Gastroesophageal sphincter (tissue), 4 donors: ENCODE data around the gene PLPP1. TPM values are rescaled to one million over a fixed set of nuclear protein-coding genes. Genes with fewer than 3 reads are reported as not detected.

Experiments used
- ATAC-seq: fragments of 150-250 bp; one replicate; pipeline ENCODE4 v1.9.1; 2016; ENCODE audit warnings: mild to moderate bottlenecking, moderate library complexity
- H3K27ac ChIP-seq, 4 donors: fragments of 200-600 bp; sonication (generic) in 3 of 4; 1 replicate in 3 of 4; 2 replicates in 1 of 4; pipeline ENCODE4 v1.5.1; 2016 to 2019
- H3K27me3 ChIP-seq: fragments of 200-600 bp; sonication (generic); one replicate; pipeline ENCODE4 v1.5.1; 2019
- H3K36me3 ChIP-seq, 2 donors: fragments of 200-600 bp; sonication (generic); one replicate each; pipeline ENCODE4 v1.5.1; 2019; ENCODE audit warnings: control low read depth in 1 of 2
- H3K4me1 ChIP-seq, 3 donors: fragments of 200-600 bp; sonication (generic); 1 replicate in 2 of 3; 2 replicates in 1 of 3; pipeline ENCODE4 v1.5.1; 2016 to 2019; ENCODE audit warnings: control low read depth in 2 of 3
- H3K4me3 ChIP-seq, 2 donors: fragments of 200-600 bp; sonication (generic); one replicate each; pipeline ENCODE4 v1.5.1; 2019; ENCODE audit warnings: mild to moderate bottlenecking in 1 of 2, moderate library complexity in 1 of 2
- H3K9me3 ChIP-seq, 3 donors: fragments of 200-600 bp; sonication (generic); one replicate each; pipeline ENCODE4 v1.5.1; 2017 to 2019; ENCODE audit warnings: control low read depth in 2 of 3
- EP300 ChIP-seq: sonication (generic); formaldehyde crosslinking; IDR thresholded peaks from one replicate; pipeline ENCODE4 v1.6.1; 2017; ENCODE audit warnings: antibody characterized with exemption, mild to moderate bottlenecking
- POLR2A ChIP-seq, 2 donors: fragments of 450-650 bp; IDR thresholded peaks; one replicate each; pipeline ENCODE4 v1.6.1; 2017; ENCODE audit warnings: antibody characterized with exemption in 2 of 2, mild to moderate bottlenecking in 2 of 2, moderate library complexity in 1 of 2
- POLR2AphosphoS5 ChIP-seq: sonication (generic); formaldehyde crosslinking; IDR thresholded peaks from one replicate; pipeline ENCODE4 v1.6.1; 2017; ENCODE audit warnings: antibody characterized with exemption
- WGBS, 2 donors: methylation state at CpG; one replicate each; pipeline ENCODE4 v1.1.5; 2018; ENCODE audit warnings: low coverage in 1 of 2; 5-methylcytosine and 5-hydroxymethylcytosine counted together
- total RNA-seq, 4 donors: library from RNA; depleted of rRNA; stranded (reverse); fragments of >200 nt; gene quantifications; one replicate each; pipeline ENCODE4 v1.1.0, GENCODE V29; 2016
- TF ChIP-seq, protein P1 (sequence below), 4 experiments: fragments of 200-600 bp in 2 of 4; fragments of 450-650 bp in 2 of 4; sonication (generic) in 1 of 4; IDR thresholded peaks; one replicate each; pipeline ENCODE4 v1.5.1; 2017 to 2019; ENCODE audit warnings: antibody characterized with exemption in 4 of 4, mild to moderate bottlenecking in 2 of 4, moderate library complexity in 2 of 4

Gene PLPP1
- total RNA-seq, 4 donors from 2014 or later = 209 to 314 (median 250) TPM

DNA sequence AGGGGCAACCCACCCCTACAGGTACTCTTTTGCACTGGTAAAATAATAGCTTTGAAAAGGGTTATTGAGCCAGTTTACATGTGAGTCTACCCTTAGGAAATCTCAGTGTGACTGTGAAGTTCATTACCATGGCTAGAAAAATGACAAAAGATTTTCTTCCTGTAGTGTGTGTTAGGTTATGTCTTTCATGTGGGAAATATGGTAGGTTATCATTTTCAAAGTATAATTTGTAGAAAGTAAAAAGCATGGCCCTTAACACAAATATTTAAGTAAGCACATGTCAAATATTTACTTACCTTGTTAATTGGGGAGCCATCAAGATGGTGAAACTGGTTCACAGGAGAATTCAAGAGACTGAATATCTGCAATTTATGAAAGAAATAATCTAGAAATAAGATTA is 37.3 kb upstream of the PLPP1 start:
- peaks cover under 1 to 24% (median 8%) of the 10 kb centered on the region in 3 donors for H3K4me1 ChIP-seq
- no peak for ATAC-seq
- H3K36me3 ChIP-seq = no peaks in the 10 kb centered on the region
- no peak for TF ChIP-seq EP300
- no peak for TF ChIP-seq POLR2A (IDR thresholded peaks at IDR 0.05)
- TF ChIP-seq, protein P1, sequence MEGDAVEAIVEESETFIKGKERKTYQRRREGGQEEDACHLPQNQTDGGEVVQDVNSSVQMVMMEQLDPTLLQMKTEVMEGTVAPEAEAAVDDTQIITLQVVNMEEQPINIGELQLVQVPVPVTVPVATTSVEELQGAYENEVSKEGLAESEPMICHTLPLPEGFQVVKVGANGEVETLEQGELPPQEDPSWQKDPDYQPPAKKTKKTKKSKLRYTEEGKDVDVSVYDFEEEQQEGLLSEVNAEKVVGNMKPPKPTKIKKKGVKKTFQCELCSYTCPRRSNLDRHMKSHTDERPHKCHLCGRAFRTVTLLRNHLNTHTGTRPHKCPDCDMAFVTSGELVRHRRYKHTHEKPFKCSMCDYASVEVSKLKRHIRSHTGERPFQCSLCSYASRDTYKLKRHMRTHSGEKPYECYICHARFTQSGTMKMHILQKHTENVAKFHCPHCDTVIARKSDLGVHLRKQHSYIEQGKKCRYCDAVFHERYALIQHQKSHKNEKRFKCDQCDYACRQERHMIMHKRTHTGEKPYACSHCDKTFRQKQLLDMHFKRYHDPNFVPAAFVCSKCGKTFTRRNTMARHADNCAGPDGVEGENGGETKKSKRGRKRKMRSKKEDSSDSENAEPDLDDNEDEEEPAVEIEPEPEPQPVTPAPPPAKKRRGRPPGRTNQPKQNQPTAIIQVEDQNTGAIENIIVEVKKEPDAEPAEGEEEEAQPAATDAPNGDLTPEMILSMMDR (IDR thresholded peaks at IDR 0.05) = no peak
- no peak for TF ChIP-seq POLR2AphosphoS5
- no peak overlapping the region for H3K27ac ChIP-seq
- H3K27me3 ChIP-seq = no peaks in the 10 kb centered on the region
- no peaks in the 10 kb centered on the region for H3K9me3 ChIP-seq
- no peak overlapping the region for H3K4me3 ChIP-seq

DNA sequence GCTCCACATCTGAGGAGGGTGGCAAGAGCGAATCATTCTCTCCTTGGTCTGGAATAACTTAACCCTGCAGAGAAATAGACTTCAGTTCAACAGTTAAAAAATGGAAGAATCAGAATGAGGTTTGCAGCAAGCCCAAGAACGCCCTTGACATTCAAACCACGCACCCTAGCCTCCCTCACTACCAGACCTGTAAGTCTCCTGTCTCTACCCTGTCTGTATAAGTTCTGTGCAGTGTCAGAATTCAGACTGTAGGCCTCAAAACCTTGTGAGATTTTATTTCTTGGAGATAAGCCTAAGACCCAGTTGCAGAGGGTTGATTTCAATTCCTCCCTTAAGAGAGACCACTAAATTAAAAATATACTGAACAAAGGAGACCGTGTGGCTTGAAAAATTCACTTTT is 35.8 kb upstream of the PLPP1 start:
- Histone ChIP-seq H3K9me3 (no peaks in the 10 kb centered on the region), H3K4me3 (no peak overlapping the region), H3K27ac (peak overlapping the region in 3 of 4 donors; percentile 28 to 35 (median 32)), H3K4me1 (peaks cover 0 to 12% (median 0%) of the 10 kb centered on the region in 3 donors), H3K36me3 (no peaks in the 10 kb centered on the region), H3K27me3 (no peaks in the 10 kb centered on the region)
- WGBS, 2 donors = 96 to 100% methylated on average over 1 to 4 of the region's 4 CpGs
- ATAC-seq = no peak
- TF ChIP-seq POLR2A (IDR thresholded peaks at IDR 0.05) = no peak
- TF ChIP-seq, protein P1 (IDR thresholded peaks at IDR 0.05) = no peak
- TF ChIP-seq POLR2AphosphoS5 = no peak
- TF ChIP-seq EP300 = no peak

- ATAC-seq = peak; percentile 5
- WGBS, 2 donors = 59 to 92% methylated on average over 2 of the region's 2 CpGs
These were observed 35.3 kb upstream of the PLPP1 start for GRCh38 chr5:55570026-55570425.

DNA sequence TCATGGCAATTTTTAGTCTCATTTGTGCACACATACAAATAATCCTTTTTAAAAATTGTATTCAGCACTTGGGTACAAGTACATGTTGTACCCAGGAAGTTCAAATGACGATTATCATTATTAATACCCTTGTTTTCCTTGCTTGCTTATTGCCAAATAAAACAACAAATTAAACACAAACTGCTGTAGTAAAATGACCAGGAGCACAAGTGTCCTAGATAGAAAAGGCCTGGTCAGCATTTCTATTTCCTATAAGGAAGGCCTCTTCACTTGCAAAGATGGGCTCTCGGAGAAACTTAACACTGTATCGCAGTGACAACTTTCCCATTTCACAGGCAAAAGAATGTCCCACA is 34.7 kb upstream of the PLPP1 start:
- Histone ChIP-seq H3K27ac (peak overlapping the region in 2 of 4 donors; percentile 28 to 38), H3K9me3 (no peaks in the 10 kb centered on the region), H3K27me3 (no peaks in the 10 kb centered on the region), H3K4me3 (no peak overlapping the region), H3K4me1 (peaks cover 0 to 12% (median 0%) of the 10 kb centered on the region in 3 donors), H3K36me3 (no peaks in the 10 kb centered on the region)
- ATAC-seq = peak; percentile 57
- WGBS, 2 donors = 86% methylated on average over 3 of the region's 3 CpGs
- TF ChIP-seq, protein P1 (IDR thresholded peaks at IDR 0.05) = no peak
- TF ChIP-seq POLR2AphosphoS5 (peak; percentile 63), EP300 (no peak)

More at GRCh38 chr5:55570026-55570425, 35.3 kb upstream of the PLPP1 start:
- Histone ChIP-seq H3K4me1 (peaks cover 0 to 12% (median 0%) of the 10 kb centered on the region in 3 donors), H3K9me3 (no peaks in the 10 kb centered on the region), H3K4me3 (no peak overlapping the region), H3K36me3 (no peaks in the 10 kb centered on the region), H3K27me3 (no peaks in the 10 kb centered on the region), H3K27ac (peak overlapping the region in 2 of 4 donors; percentile 28 to 38)
- TF ChIP-seq POLR2A (IDR thresholded peaks at IDR 0.05) (no peak), POLR2AphosphoS5 (no peak), EP300 (no peak)
- TF ChIP-seq, protein P1 (IDR thresholded peaks at IDR 0.05) = no peak

DNA sequence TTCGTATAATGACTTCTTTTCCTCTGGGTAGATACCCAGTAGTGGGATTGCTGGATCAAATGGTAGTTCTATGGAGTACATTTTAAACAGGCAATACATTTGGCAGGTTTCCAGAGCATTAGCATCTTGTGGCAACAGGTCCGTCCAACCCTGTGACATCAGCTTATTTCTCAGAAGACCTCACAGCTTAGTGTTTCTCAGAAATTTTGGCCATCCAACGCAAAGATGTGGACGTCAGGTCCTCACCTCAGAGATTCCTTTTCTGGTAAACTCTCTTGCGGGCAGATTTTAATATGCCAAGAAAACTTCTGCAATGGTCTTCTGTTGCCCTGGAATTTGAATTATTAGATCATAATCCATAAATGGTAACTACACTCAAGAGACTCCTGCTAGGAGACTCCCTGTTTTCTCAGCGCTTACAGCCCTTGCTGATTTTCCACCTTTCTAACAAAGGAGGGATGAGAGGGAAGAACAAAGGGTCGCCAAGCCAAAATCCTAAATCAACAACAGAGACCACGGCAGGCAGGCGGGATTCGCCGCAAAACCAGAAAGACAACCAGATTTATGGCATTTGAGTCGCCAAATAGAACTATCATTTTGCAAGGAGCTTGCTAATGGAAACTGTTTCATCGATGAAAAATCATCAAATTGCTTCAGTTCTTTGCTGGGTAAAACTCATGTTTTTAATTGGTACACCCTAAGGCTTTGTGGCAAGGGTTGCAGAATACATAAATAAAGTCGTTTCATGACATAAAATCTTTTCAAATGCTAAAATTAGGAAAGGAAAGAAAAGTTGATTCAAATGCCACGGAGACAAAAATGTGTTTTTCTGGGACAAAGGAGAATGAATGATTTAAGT is 34.1 kb upstream of the PLPP1 start:
- TF ChIP-seq POLR2AphosphoS5 = peak; percentile 90
- no peak for TF ChIP-seq POLR2A (IDR thresholded peaks at IDR 0.05)
- 71 to 79% methylated on average over 13 to 14 of the region's 15 CpGs for whole genome bisulfite sequencing, 2 donors
- Histone ChIP-seq H3K27me3 (no peaks in the 10 kb centered on the region), H3K4me1 (peaks cover 0 to 12% (median 0%) of the 10 kb centered on the region in 3 donors), H3K9me3 (no peaks in the 10 kb centered on the region), H3K4me3 (no peak overlapping the region), H3K36me3 (no peaks in the 10 kb centered on the region), H3K27ac (peak overlapping the region in 3 of 4 donors; percentile 38 to 61 (median 60))
- ATAC-seq = no peak
